ENCODE results near the gene ANO7. TPM values are rescaled to one million over a fixed set of nuclear protein-coding genes. Genes with fewer than 3 reads are reported as not detected.

ANO7 gene
- total and polyA plus RNA-seq, 2 donors (not counting 1 experiment from before 2014, with no cell fraction given) = 0.64 to 1.8 TPM

DNA sequence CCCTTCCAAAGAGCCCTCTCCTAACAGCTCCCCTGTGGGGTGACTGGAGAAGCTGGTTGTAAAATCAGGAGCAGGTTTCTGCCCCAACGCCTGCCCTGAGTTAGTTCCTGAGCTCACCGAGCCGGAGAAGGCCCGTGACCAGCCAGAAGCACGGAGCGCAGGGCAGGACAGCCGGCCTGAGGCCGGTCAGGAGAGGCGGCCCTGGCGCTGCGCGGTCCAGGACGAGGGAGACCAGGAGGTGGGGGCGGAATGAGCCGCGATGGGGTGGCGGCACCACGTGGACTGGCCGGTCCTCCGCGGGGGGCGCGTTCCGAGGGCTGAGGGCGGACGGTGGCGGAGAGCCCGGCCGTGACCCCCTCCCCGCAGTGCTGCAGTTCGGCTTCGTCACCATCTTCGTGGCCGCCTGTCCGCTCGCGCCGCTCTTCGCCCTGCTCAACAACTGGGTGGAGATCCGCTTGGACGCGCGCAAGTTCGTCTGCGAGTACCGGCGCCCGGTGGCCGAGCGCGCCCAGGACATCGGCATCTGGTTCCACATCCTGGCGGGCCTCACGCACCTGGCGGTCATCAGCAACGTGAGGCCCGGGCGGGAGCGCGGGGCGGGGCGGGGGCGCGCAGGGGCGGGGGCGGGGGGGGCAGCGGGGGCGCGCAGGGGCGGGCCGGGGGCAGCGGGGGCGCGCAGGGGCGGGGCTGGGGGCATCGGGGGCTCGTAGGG is 29.0 kb downstream of the ANO7 start:
- no peaks in the 10 kb centered on the region for H3K9me3 ChIP-seq (ENCODE audit: control extremely low read depth in 1 of 3, control insufficient read depth in 2 of 3, insufficient read depth in 1 of 3, low read length in 2 of 3)
- Mint-ChIP-seq H3K27ac (peak overlapping the region; percentile 73), H3K27me3 (no peaks in the 10 kb centered on the region), H3K4me1 (peaks cover 14% of the 10 kb centered on the region), H3K4me3 (peak overlapping the region; percentile 82), H3K9me3 (ENCODE audit: insufficient read depth) (no peaks in the 10 kb centered on the region)
- intact Hi-C loops (cut with micrococcal nuclease) = loop anchor here (1.0 to 10.0 kb wide), 3 partner anchors 65 to 417 kb away; partner anchors contain the start of genes ATG4B, PPP1R7 and THAP4
- peak; percentile 80 for DNase-seq
- H3K9ac ChIP-seq (ENCODE audit: low read length) = peak overlapping the region; percentile 61
- no peaks in the 10 kb centered on the region for H3K79me2 ChIP-seq (ENCODE audit: control insufficient read depth, insufficient read depth, low read length)
- ChIA-PET POLR2A (interaction anchor here (0.6 kb wide), 2 partner anchors 172 to 440 kb away, joined by 3 to 5 read pairs; no protein-coding TSS in a partner anchor), CTCF (interaction anchor here (1.7 kb wide), 2 partner anchors 139 to 303 kb away, joined by 4 read pairs; no protein-coding TSS in a partner anchor)
- H3K4me1 ChIP-seq (ENCODE audit: control insufficient read depth in 2 of 2, insufficient read depth in 2 of 2, low read length in 2 of 2) = peaks cover 10 to 12% of the 10 kb centered on the region in 2 donors
- peak overlapping the region in 4 of 5 experiments; percentile 35 to 56 (median 45) for H3K4me3 ChIP-seq (ENCODE audit: control extremely low read depth in 1 of 5, extremely low read depth in 1 of 5, insufficient read depth in 1 of 5, low read depth in 2 of 5, low read length in 4 of 5)
- H2AFZ ChIP-seq (ENCODE audit: insufficient read depth, low read depth, low read length, poor library complexity, severe bottlenecking) = peak overlapping the region; percentile 71
- H3K36me3 ChIP-seq (replicated peaks in 1 of 2; ENCODE audit: control extremely low read depth in 1 of 2, control insufficient read depth in 1 of 2, extremely low read depth in 1 of 2, insufficient read depth in 2 of 2, low read length in 1 of 2) = no peaks in the 10 kb centered on the region
- WGBS (ENCODE audit: insufficient coverage) = 3% methylated on average over 53 of the region's 77 CpGs
- peak overlapping the region in 1 of 2 donors; percentile 23 for H3K27ac ChIP-seq (ENCODE audit: low read length in 2 of 2)
- H4K20me1 ChIP-seq (ENCODE audit: control insufficient read depth, insufficient read depth, low read length, poor library complexity, severe bottlenecking) = no peaks in the 10 kb centered on the region
- H3K4me2 ChIP-seq (replicated peaks; ENCODE audit: low read depth, low read length, poor library complexity, severe bottlenecking) = peak overlapping the region; percentile 88
- ATAC-seq (ENCODE audit: low read depth) = peak; percentile 68
- H3K27me3 ChIP-seq (replicated peaks in 1 of 4; ENCODE audit: control extremely low read depth in 1 of 4, control insufficient read depth in 3 of 4, insufficient read depth in 4 of 4, low read length in 3 of 4) = peaks cover 0 to 2% (median 0%) of the 10 kb centered on the region in 4 experiments
- TF ChIP-seq, protein P1, sequence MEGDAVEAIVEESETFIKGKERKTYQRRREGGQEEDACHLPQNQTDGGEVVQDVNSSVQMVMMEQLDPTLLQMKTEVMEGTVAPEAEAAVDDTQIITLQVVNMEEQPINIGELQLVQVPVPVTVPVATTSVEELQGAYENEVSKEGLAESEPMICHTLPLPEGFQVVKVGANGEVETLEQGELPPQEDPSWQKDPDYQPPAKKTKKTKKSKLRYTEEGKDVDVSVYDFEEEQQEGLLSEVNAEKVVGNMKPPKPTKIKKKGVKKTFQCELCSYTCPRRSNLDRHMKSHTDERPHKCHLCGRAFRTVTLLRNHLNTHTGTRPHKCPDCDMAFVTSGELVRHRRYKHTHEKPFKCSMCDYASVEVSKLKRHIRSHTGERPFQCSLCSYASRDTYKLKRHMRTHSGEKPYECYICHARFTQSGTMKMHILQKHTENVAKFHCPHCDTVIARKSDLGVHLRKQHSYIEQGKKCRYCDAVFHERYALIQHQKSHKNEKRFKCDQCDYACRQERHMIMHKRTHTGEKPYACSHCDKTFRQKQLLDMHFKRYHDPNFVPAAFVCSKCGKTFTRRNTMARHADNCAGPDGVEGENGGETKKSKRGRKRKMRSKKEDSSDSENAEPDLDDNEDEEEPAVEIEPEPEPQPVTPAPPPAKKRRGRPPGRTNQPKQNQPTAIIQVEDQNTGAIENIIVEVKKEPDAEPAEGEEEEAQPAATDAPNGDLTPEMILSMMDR (IDR thresholded peaks at IDR 0.05) = no peak
- TF ChIP-seq EZH2 (IDR thresholded peaks at IDR 0.05; ENCODE audit: borderline replicate concordance, insufficient read depth, low read depth, low read length, poor library complexity, severe bottlenecking) = no peak

Measured in B cell (primary cell).